PC-3 (cell line): ENCODE data around the gene PAPOLG. TPM values are rescaled to one million over a fixed set of nuclear protein-coding genes. Genes with fewer than 3 reads are reported as not detected.

ENCODE experiments used
- ATAC-seq: fragments of 200-7000 bp; cut with Tn5 transposase; 2 replicates; pipeline ENCODE4 v1.9.1; 2020; ENCODE audit warnings: mild to moderate bottlenecking, moderate library complexity
- BruUV-seq: library from RNA; stranded (reverse); fragments of 400-500 nt; replicated peaks from 2 replicates; lab custom pipeline; 2021; lab: Mats Ljungman, UMichigan
- CTCF ChIA-PET: fragments of 300-600 bp; sonication (Branson Sonifier 250); formaldehyde crosslinking; loops from one replicate; lab custom pipeline; 2022; ENCODE audit warnings: antibody characterized with exemption; lab: Charles Lee
- POLR2A ChIA-PET: fragments of 300-600 bp; sonication (Branson Sonifier 250); formaldehyde crosslinking; loops from one replicate; lab custom pipeline; 2022; ENCODE audit warnings: antibody characterized with exemption; ENCODE audit not compliant: unreplicated experiment; lab: Charles Lee
- DNase-seq: peaks from one replicate; pipeline ENCODE4 v3.0.0-alpha.2; 2015
- H2AFZ ChIP-seq: fragments of 300-600 bp; sonication (generic); 2 replicates; pipeline ENCODE4 v1.6.0; 2016; ENCODE audit warnings: antibody characterized with exemption, low read length
- H3F3A ChIP-seq: fragments of 300-600 bp; sonication (generic); one replicate; pipeline ENCODE4 v1.6.0; 2017; ENCODE audit warnings: antibody characterized with exemption, low read length, control low read depth, mild to moderate bottlenecking; ENCODE audit not compliant: unreplicated experiment
- H3K27ac ChIP-seq: fragments of 300-600 bp; sonication (generic); 2 replicates; pipeline ENCODE4 v1.5.1; 2016; ENCODE audit warnings: mild to moderate bottlenecking, low read length
- H3K27me3 ChIP-seq: fragments of 300-600 bp; sonication (generic); 2 replicates; pipeline ENCODE4 v1.6.1; 2016; ENCODE audit warnings: low read length, mixed read lengths
- H3K36me3 ChIP-seq: fragments of 300-600 bp; sonication (generic); 2 replicates; pipeline ENCODE4 v1.6.1; 2016; ENCODE audit warnings: low read depth, mixed run types, low read length, mixed read lengths
- H3K4me1 ChIP-seq: fragments of 300-600 bp; sonication (generic); 2 replicates; pipeline ENCODE4 v1.5.1; 2016; ENCODE audit warnings: low read length; ENCODE audit not compliant: insufficient read depth
- H3K4me2 ChIP-seq: fragments of 300-600 bp; sonication (generic); 2 replicates; pipeline ENCODE4 v1.6.0; 2016; ENCODE audit warnings: low read length
- H3K4me3 ChIP-seq: fragments of 300-600 bp; sonication (generic); 2 replicates; pipeline ENCODE4 v1.5.1; 2016; ENCODE audit warnings: mild to moderate bottlenecking, low read length, mixed read lengths
- H3K79me2 ChIP-seq: fragments of 300-600 bp; sonication (generic); 2 replicates; pipeline ENCODE4 v1.6.1; 2017; ENCODE audit warnings: low read length, mixed read lengths
- H3K9ac ChIP-seq: fragments of 300-600 bp; sonication (generic); 2 replicates; pipeline ENCODE4 v1.6.0; 2016; ENCODE audit warnings: mild to moderate bottlenecking, low read length
- H3K9me2 ChIP-seq: fragments of 300-600 bp; sonication (generic); replicated peaks from 2 replicates; pipeline ENCODE4 v1.6.1; 2016; ENCODE audit warnings: mixed run types, low read length, mixed read lengths
- H3K9me3 ChIP-seq: fragments of 300-600 bp; sonication (generic); 2 replicates; pipeline ENCODE4 v1.6.1; 2016; ENCODE audit warnings: low read length, mixed read lengths
- H4K20me1 ChIP-seq: fragments of 300-600 bp; sonication (generic); 2 replicates; pipeline ENCODE4 v1.6.1; 2016; ENCODE audit warnings: low read length, mixed read lengths
- CTCF ChIP-seq: fragments of 300-600 bp; sonication (generic); conservative IDR thresholded peaks from 2 replicates; pipeline ENCODE4 v1.5.1; 2017; ENCODE audit warnings: antibody characterized with exemption, low read depth, mild to moderate bottlenecking, low read length
- EZH2 ChIP-seq: fragments of 300-600 bp; sonication (generic); IDR thresholded peaks from one replicate; pipeline ENCODE4 v1.6.1; 2017; ENCODE audit warnings: antibody characterized with exemption, mild to moderate bottlenecking, low read length; ENCODE audit not compliant: unreplicated experiment
- EZH2phosphoT487 ChIP-seq: fragments of 300-600 bp; sonication (generic); IDR thresholded peaks from 2 replicates; pipeline ENCODE4 v1.6.1; 2018; ENCODE audit warnings: mild to moderate bottlenecking, antibody characterized with exemption, low read length, borderline replicate concordance
- intact Hi-C: fragments of 100-400 bp; cut with micrococcal nuclease; formaldehyde crosslinking; loops from 2 replicates; pipeline ENCODE4 v1.9.0; 2023
- total RNA-seq: library from RNA; depleted of rRNA; stranded (reverse); fragments of >200 nt; gene quantifications from 2 replicates; pipeline ENCODE4 v1.2.3, GENCODE V29; 2014

PAPOLG gene
- total RNA-seq, 1 experiment from 2014 or later, result 7.1 TPM

- no TSS peak for BruUV-seq
- Histone ChIP-seq H3K9me3 (no peaks in the 10 kb centered on the region), H3K27me3 (peaks cover 24% of the 10 kb centered on the region), H3K4me1 (no peaks in the 10 kb centered on the region), H3K79me2 (no peaks in the 10 kb centered on the region), H3F3A (no peaks in the 10 kb centered on the region), H4K20me1 (no peaks in the 10 kb centered on the region), H2AFZ (no peak overlapping the region), H3K9ac (no peak overlapping the region), H3K27ac (no peak overlapping the region), H3K9me2 (no peaks in the 10 kb centered on the region), H3K36me3 (no peaks in the 10 kb centered on the region), H3K4me3 (no peak overlapping the region), H3K4me2 (no peak overlapping the region)
- no peak for TF ChIP-seq CTCF
- no peak for TF ChIP-seq EZH2phosphoT487
- no peak for TF ChIP-seq EZH2
- ChIA-PET CTCF (no interaction called here), POLR2A (no interaction called here)
- ATAC-seq (no peak), DNase-seq (no peak)
- intact Hi-C loops, result no loop called here
Observed at GRCh38 chr2:60830991-60831390, 74.9 kb downstream of the PAPOLG start.

GRCh38 chr2:60831921-60832320 is 75.9 kb downstream of the PAPOLG start:
- Histone ChIP-seq H3K9me2 (no peaks in the 10 kb centered on the region), H3K4me2 (no peak overlapping the region), H4K20me1 (no peaks in the 10 kb centered on the region), H3K79me2 (no peaks in the 10 kb centered on the region), H3K4me1 (no peaks in the 10 kb centered on the region), H3K4me3 (no peak overlapping the region), H3K36me3 (no peaks in the 10 kb centered on the region), H2AFZ (no peak overlapping the region), H3F3A (no peaks in the 10 kb centered on the region), H3K27ac (no peak overlapping the region), H3K9me3 (no peaks in the 10 kb centered on the region), H3K27me3 (peaks cover 29% of the 10 kb centered on the region), H3K9ac (no peak overlapping the region)
- DNase-seq (no peak), ATAC-seq (no peak)
- no peak for TF ChIP-seq EZH2
- no TSS peak for BruUV-seq
- ChIA-PET CTCF (no interaction called here), POLR2A (no interaction called here)
- intact Hi-C loops, result no loop called here

GRCh38 chr2:60832621-60833020 is 76.6 kb downstream of the PAPOLG start:
- H3F3A ChIP-seq, result no peaks in the 10 kb centered on the region
- no peaks in the 10 kb centered on the region for H3K4me1 ChIP-seq
- ChIA-PET CTCF (interaction anchor here (0.7 kb wide), 1 partner anchor 18 kb away, joined by 3 read pairs; no protein-coding TSS in a partner anchor), POLR2A (no interaction called here)
- DNase-seq (no peak), ATAC-seq (no peak)
- intact Hi-C loops, result no loop called here
- H3K9ac ChIP-seq, result no peak overlapping the region
- no peaks in the 10 kb centered on the region for H3K79me2 ChIP-seq
- no peak overlapping the region for H3K4me2 ChIP-seq
- BruUV-seq, result no TSS peak
- TF ChIP-seq EZH2 (no peak), CTCF (no peak), EZH2phosphoT487 (no peak)
- H3K9me2 ChIP-seq, result no peaks in the 10 kb centered on the region
- no peak overlapping the region for H2AFZ ChIP-seq
- no peak overlapping the region for H3K4me3 ChIP-seq
- no peaks in the 10 kb centered on the region for H3K36me3 ChIP-seq
- H4K20me1 ChIP-seq, result no peaks in the 10 kb centered on the region
- H3K27ac ChIP-seq, result no peak overlapping the region
- H3K9me3 ChIP-seq, result no peaks in the 10 kb centered on the region
- peaks cover 33% of the 10 kb centered on the region for H3K27me3 ChIP-seq
